Activated gamma-delta T cell treated with anti-CD3 and anti-CD28 coated beads, Interleukin-2, amount 50 U/mL, for 16 hours (primary cell): ENCODE results near the gene ZNF283.
"Not testable (repeated sequence)": the region's sequence is repeated elsewhere in the genome, so short reads cannot be mapped to it uniquely, and the experiment has no call there.

Experiments used
- DNase-seq: peaks from one replicate; pipeline ENCODE4 v3.0.0-alpha.2; 2020; ENCODE audit warnings: low read depth

ZNF283 gene

DNA sequence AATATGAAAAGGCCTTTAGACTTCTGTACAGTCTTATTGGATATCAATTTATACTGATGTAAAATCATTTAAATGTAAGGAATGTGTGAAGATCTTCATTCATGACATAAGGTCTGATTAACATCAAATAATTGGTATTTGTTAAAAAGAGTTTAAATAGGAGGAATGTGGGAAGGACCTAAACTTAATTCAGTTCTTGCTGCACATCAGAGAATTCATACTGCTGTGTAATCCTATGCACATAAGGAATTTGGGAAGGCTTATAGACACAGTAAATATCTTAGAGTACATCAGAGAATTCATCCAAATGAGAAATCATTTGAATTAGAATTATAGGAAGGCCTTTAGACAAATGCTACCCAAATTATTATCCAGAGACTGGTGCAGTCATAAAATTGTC, 21.7 kb downstream of the ZNF283 start:
- no peak for DNase-seq

DNA sequence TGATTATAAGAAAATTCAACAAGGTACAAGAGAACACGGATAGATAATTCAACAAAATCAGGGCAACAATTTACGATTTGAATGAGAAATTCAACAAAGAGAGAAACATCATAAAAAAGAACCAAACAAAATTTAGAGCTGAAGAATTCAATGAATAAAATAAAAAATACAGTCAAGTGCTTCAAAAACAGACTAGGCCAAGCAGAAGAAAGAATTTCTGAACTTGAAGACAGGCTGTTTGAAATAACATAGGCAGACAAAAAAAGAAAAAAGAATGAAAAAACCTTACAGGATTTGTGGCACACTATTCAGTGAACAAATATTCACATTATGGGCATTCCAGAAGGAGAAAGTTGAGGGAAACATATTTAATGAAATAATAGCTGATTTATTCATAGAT, 31.1 kb downstream of the ZNF283 start:
- DNase-seq: no peak

DNA sequence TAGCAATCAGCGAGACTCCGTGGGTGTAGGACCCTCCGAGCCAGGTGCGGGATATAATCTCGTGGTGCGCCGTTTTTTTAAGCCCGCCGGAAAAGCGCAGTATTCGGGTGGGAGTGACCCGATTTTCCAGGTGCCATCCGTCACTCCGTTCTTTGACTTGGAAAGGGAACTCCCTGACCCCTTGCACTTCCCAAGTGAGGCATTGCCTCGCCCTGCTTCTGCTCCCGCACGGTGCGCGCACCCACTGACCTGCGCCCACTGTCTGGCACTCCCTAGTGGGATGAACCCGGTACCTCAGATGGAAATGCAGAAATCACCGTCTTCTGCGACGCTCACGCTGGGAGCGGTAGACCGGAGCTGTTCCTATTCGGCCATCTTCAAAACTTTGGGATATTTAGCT, 39.8 kb downstream of the ZNF283 start:
- DNase-seq: not testable (repeated sequence)

DNA sequence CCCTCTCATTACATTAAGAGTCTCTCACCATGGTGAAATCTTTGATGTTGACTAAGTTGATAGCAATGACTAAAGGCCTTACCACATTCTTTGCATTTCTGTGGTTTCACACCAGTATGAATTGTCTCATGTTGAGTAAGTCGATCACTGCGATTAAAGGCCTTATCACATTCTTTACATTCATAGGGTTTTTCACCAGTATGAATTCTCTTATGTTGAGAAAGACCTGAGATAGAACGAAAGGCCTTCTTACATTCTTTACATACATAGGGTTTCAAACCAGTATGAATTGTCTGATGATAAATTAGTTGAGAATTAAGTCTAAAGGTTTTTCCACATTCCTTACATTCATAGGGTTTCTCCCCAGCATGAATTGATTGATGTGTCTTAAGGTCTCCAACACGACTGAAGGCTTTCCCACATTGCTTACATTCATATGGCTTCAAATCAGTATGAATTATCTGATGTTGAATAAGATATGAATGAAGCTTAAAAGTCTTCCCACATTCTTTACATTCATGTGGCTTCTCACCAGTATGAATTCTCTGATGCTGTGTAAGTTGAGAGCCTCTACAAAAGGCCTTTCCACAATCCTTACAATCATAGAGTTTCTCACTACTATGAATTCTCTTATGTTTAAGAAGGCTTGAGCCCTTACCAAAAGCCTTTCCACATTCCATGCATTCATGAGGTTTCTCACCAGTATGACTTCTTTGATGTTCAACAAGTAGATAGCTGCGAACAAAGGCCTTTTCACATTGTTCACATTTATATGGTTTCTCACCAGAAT, 45.6 kb downstream of the ZNF283 start:
- no peak for DNase-seq

DNA sequence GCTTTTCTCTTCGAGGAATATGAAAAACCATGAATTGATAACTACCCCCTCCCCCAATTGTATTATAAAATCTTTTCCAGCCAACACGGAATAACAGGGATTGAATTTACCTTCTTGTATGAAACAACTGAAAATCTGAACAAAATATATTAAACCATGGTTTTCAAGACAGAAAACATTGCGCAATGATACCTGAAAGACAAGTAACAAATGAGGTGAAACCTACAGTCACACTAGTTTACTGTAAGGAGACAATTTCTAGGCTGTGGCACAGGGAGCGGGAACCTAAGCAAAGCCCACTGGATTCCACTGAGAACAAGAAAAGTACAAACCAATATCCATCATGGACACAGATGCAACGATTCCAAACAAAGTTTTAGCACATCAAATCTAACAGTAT, 53.4 kb downstream of the ZNF283 start:
- DNase-seq: no peak

DNA sequence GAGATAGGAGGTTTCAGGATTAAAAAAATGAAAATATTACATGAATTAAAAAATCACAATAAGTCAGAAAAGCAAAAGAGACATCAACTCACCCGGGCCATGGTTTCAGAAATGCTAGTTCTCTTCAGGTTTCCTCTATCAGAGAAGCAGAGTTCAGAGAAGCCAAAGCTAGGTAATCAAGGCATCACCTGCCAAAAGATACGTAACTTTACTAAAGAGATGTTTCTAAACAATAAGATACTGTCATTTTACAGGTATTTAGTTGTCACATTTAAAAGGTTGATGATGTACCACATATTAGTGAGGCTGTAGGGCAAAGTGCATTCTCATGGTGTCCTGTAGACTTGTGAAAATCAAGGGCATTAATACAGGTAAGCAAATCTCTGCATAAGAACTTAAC, 56.7 kb downstream of the ZNF283 start, which contains the start of gene ZNF404:
ZNF404 (minus strand) TSS at position 101 of the 400 bp plus-strand sequence.
- no peak for DNase-seq

DNA sequence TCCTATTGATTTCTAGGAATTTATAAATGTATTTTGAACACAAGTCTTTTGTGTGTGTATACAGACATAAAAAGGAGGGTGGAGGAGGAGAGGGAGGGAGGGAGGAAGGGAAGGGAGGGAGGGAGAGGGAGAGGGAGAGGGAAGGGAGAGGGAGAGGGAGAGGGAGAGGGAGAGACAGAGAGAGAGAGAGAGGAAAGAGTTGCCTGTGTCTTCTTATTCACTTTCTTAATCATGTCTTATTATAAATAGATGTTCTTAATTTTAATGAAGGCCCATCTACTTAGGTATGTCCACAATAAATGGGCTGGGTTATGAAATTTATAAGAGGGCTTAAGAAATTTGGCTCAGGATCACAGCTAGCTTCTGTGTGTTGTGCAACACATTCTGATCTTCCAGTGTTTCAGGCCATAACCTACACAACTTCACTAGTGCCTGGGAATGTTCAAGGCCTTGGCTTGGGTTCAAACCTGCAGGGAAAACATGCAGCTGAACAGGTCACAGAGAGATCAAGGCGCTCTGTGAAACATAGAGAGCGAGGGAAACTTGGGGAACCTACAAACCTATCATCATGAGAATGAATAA, 68.7 kb downstream of the ZNF283 start:
- DNase-seq: no peak
